HG02885 (cell line): ENCODE data around the gene CTNNB1.

ENCODE experiments used
- ATAC-seq: cut with Tn5 transposase; IDR thresholded peaks from one replicate; pipeline ENCODE4 v1.9.1; 2021; ENCODE audit warnings: mild to moderate bottlenecking; ENCODE audit not compliant: unreplicated experiment, poor library complexity

Gene CTNNB1

GRCh38 chr3:41213588-41213987 lies 14.3 kb downstream of the CTNNB1 start:
- ATAC-seq: no peak

DNA sequence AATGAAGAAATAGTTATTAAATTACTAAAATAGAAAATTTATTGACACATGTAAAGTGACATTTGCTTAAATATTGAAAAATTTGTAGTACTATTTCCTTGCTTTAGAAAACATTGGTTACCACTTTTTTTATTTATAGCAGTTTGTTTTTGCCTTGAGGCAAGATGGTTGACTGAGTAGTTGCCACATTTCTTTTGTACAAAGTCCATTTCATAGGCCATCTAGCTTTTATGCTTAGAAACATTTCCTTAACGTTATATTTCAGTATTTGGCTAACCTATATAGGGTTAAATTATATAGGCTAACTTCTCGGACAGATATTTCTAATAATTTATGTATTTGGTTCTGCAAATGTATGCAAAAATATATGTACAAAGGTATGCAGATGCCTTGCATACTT lies 17.1 kb downstream of the CTNNB1 start:
- ATAC-seq: no peak

- no peak for ATAC-seq
These were observed 17.7 kb downstream of the CTNNB1 start for GRCh38 chr3:41216993-41217392.

GRCh38 chr3:41219424-41219823 lies 20.1 kb downstream of the CTNNB1 start:
- ATAC-seq: no peak

DNA sequence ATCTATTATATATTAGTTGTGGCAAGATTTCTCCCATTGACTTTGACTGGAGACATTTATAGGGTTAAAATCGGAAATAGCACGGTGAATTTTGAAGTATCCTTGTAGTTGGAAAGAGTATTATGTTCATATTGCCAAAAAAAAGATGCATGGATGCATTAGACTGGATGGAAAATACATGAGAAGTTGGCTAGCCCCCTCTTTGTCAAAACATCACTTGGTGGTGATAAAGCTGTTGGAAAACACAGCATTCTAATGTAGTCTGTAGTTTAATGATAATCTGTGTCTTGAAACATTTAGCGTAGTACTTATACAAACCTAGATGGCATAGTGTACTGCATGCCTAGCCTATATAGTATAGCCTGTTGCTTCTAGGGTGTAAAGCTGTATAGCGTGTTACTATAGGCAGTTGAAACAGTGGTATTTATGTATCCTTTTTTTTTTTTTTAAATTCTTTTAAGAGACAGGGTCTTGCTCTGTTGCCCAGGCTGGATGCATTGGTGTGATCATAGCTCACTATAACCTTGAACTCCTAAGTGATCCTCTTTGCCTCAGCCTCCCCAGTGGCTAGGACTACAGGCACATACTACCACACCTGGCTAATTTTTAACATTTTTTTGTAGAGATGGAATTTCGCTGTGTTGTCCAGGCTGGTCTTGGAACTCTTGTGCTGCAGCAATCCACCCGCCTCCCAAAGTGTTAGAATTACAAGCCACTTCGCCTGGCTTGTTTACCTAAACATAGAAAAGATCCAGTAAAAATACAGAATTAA lies 21.8 kb downstream of the CTNNB1 start:
- no peak for ATAC-seq

DNA sequence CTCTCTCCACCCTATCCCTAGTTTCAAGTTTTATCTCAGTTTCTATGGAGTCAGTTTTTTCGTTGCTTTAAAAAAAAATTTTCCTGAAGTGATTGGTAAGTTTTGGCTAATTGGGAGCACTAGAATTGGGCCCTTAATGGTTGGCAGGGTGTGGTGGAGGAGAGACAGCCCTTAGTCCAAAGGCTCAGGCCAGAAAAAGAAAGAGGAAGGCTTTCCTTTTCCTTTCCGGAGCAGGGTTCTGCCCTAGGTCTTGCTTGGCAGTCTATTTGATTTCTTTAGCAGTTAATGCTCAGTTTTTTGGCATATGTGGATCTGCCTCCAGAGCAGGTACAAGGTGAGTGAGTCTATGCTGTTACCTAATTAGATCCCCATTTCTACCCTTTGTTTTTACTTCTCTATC lies 22.7 kb downstream of the CTNNB1 start:
- no peak for ATAC-seq

DNA sequence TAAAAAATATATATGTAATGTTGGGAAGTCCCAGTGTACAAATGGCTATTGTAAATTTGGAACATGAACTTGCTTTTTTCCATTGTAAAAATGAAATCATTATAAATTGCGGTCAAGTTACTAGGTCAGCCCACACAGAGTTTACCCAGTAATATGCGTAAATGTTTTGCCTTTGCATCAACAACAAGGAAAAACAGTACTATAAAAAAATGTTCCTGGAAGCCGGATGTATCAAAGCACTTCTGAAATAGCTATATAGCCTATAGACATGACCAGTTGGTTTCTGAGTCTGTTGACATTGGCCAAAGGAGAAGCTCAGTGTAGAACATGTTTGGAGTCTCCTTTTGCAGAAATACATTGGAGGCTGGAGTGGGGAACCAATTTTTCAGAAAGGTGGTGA lies 23.2 kb downstream of the CTNNB1 start:
- ATAC-seq: no peak

DNA sequence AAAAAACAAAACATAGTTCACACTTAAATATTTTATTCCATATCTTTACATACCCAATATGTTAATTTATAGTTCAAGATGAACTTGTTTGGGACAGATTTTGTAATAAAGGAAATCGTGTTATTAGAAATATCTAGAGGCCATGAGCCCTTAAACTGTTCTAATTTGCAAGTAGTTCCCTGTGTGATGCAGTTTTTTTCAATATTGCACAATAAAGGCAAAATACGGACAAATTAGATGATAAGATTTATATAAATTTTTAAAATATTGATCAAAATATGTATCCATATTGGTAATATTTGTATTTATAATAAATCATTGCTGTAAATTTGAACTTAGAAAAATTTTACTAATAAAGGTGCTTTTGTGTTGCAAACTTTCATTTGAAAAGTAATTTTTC lies 23.8 kb downstream of the CTNNB1 start:
- ATAC-seq: no peak

- ATAC-seq: no peak
These were observed 24.4 kb downstream of the CTNNB1 start for GRCh38 chr3:41223691-41224090.

DNA sequence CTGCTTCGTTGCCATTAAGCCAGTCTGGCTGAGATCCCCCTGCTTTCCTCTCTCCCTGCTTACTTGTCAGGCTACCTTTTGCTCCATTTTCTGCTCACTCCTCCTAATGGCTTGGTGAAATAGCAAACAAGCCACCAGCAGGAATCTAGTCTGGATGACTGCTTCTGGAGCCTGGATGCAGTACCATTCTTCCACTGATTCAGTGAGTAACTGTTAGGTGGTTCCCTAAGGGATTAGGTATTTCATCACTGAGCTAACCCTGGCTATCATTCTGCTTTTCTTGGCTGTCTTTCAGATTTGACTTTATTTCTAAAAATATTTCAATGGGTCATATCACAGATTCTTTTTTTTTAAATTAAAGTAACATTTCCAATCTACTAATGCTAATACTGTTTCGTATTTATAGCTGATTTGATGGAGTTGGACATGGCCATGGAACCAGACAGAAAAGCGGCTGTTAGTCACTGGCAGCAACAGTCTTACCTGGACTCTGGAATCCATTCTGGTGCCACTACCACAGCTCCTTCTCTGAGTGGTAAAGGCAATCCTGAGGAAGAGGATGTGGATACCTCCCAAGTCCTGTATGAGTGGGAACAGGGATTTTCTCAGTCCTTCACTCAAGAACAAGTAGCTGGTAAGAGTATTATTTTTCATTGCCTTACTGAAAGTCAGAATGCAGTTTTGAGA lies 25.0 kb downstream of the CTNNB1 start:
- ATAC-seq: no peak

- ATAC-seq: no peak
These were observed 35.8 kb downstream of the CTNNB1 start for GRCh38 chr3:41234823-41235721.

- ATAC-seq: no peak
These were observed 36.9 kb downstream of the CTNNB1 start for GRCh38 chr3:41236228-41236627.

DNA sequence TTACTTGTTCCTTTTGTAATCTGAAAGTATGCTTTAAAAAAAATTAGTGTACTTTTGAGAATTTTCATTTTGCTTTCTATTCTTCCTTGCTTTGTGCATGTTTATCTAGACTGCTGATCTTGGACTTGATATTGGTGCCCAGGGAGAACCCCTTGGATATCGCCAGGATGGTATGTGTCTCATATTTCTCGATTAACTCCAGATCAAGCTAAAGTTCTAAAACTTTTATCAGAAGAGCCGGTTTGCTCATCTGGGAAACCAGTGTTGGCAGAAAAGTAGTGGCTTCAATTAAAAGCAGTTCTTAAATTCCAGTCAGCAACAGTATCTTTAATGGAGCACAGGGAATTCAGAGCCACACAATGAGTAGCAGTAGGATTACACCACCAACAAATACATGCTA lies 38.6 kb downstream of the CTNNB1 start:
- no peak for ATAC-seq

GRCh38 chr3:41239587-41239986 lies 40.3 kb downstream of the CTNNB1 start:
- no peak for ATAC-seq

DNA sequence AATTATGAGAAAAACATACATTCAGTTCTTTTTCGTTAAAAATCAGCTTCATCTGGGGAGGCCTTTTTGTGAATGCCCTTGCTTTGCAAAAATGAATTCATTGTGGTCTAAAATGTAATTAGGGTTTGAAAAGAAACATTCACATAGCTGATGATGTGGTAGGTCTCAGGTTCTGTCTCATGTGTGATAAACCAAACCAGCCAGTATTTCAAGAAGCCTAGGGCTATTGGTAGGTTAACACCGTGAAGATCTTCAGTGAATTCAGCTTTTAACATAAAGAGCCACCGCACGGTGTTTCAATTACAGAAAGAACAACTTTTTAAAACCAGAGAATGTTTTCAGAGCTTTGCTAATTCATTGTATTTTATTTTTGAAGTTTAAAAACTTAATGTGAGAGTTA lies 41.9 kb downstream of the CTNNB1 start:
- no peak for ATAC-seq

DNA sequence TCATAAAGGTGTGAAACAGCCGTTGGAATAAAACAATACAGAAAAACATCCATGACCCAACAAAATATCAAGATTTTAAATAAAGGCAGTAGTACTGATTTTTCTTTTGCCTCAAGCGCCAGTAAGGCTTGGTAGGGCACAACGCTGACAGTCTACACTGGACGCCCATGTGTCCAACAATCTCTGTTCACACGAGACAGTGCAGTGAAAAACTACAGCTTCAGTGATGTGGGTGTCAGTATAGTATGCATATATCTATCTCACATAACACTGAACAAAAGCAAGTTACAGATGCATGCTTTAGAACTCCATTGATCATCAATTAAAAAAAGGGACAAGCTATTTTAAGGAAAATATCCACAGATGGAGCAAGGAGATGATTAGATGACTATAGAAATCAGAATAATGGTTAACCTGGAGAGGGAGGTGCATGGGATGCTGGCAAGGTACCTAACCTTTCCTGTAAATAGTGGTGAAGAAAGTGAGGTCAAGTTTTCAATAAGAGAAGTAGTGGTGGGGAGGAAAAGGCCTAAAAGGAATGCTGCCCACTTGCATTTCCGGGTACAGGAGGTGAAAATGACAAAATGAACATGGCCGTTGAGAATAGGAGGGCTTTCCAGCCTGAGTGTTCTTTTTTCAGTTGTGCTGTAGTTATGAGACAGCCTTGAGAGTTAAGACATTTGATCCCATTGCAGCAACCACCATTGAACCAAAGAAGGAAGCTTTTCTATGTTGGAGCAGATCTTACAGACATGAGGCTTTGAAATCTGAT lies 42.7 kb downstream of the CTNNB1 start:
- no peak for ATAC-seq

DNA sequence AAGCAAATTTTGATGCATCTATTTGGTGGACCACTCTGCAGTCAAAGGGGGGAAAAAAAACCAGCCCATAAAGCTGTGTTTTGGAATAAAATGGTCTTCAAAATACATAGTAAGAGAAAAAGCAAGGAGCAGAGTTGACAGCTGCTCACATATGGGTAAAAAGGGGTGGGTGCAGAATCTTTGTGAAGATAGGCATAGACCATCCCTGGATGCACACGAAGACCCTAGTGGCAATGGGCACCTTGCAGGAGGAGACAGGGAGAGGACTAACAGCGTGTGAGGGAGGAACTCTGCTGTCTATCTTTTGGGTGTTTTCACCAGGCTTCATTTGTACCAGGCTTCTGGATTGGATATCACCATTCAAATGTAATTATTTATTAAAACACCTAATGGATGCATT lies 43.9 kb downstream of the CTNNB1 start:
- ATAC-seq: no peak

DNA sequence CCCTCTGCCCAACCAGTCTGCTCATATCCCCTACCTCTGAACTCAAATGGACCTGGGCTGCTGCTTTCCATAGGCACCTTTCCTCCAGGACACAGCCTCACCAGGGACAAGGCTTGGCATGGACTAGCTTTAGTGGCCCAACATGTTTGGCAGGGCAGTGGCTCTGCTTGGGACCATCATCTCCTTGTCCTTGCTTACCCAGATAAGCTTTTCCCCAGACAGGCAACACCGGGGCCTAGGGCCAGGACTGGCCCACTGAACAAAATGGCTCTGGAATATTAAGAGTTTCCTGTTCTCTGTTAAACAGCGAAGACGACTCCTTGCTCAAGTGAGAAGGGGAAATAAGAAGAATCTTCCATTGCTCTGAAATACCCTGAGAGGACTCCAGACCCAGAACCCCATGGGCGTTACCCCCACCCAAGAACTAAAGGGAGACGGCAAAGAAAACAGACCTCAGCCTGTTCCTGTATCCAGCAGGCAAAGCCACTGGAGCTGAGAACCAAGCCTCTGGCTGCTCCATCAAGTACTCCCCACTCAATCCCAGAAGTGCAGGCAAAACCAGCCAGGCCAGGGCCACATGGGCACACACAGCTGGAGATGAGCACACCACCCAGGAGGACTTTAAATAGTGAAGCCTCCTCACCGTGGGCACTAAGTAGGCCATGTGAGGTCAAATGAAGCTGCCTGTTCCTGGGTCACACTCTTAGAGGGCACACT lies 45.5 kb downstream of the CTNNB1 start:
- no peak for ATAC-seq
